GM12865 (cell line): ENCODE results near the gene AGBL4.

Source experiments
- DNase-seq: peaks from one replicate; pipeline ENCODE4 v3.0.0; 2010; ENCODE audit warnings: low read depth
- H3K4me3 ChIP-seq: 2 replicates; pipeline ENCODE4 v1.5.1; 2011; ENCODE audit warnings: mild to moderate bottlenecking, low read depth, low read length, control low read depth
- CTCF ChIP-seq: IDR thresholded peaks from 2 replicates; pipeline ENCODE4 v1.5.1; 2011; ENCODE audit warnings: low read length, control low read depth, low read depth, inconsistent platforms; ENCODE audit not compliant: insufficient read depth; ENCODE audit errors: missing control alignments

Gene AGBL4

GRCh38 chr1:48652334-48652733 lies 1371.4 kb downstream of the AGBL4 start:
- no peak for DNase-seq
- no peak overlapping the region for H3K4me3 ChIP-seq
- TF ChIP-seq CTCF, result no peak

- no peak overlapping the region for H3K4me3 ChIP-seq
- DNase-seq, result no peak
- no peak for TF ChIP-seq CTCF
These were observed 1373.9 kb downstream of the AGBL4 start for GRCh38 chr1:48649880-48650279.

DNA sequence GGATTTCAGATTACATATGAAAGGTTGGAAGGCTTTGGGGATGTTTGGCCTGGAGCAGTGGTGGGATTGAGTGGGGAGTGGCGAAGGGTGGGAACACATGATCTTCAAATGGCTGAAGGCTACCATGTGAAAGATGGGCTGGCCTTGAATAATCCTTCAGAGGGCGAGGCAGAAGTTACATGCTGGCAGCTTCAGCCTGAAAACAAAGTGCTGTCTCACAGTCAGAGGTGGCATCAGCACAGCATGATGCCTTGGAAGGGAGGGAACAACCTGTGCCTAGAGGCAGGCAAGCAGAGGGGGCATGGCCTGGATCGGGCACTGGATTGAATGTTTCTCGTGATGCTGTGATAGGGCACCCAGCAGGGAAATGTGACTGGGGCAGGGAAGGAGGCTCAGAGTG lies 1377.9 kb downstream of the AGBL4 start:
- no peak for TF ChIP-seq CTCF
- no peak overlapping the region for H3K4me3 ChIP-seq
- DNase-seq, result no peak

- H3K4me3 ChIP-seq, result no peak overlapping the region
- no peak for DNase-seq
- TF ChIP-seq CTCF, result no peak
These were observed 1378.7 kb downstream of the AGBL4 start for GRCh38 chr1:48644905-48645605.

DNA sequence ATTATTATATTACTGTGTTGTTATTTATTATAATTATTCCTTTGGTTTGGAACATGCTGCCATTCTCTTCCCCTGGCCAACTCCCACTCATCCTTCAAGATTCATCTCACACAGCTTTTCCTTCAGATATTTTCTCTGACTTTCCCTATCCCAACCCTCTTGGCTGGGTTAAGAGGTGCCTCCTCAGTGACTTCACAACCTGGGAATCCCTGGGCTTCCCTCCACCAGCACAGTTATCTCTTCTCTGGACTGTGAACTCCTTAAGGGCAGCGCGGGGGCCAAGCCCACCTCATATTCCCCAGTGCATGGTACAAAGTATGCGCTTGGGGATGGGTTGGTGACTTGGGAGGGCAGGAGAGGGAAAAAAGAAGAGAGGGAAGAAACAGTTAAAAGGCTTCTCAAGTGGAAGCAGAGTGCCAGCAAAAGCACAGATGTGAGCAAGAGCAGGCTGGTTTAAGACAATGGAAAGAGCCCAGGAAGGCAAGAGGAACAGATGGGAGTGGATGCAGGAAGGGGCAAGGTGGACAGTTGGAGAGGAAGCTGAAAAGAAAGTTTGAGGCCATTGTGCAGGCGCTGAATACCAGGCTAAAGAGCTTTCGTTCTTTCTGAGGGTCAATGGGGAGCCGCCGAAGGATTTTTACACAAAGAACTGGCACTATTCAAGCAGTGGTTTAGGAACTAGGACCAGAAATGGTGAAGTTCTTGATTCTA lies 1379.4 kb downstream of the AGBL4 start:
- TF ChIP-seq CTCF, result no peak
- DNase-seq, result no peak
- no peak overlapping the region for H3K4me3 ChIP-seq

- DNase-seq, result no peak
- no peak for TF ChIP-seq CTCF
- H3K4me3 ChIP-seq, result no peak overlapping the region
These were observed 1380.6 kb downstream of the AGBL4 start for GRCh38 chr1:48643193-48643592.

DNA sequence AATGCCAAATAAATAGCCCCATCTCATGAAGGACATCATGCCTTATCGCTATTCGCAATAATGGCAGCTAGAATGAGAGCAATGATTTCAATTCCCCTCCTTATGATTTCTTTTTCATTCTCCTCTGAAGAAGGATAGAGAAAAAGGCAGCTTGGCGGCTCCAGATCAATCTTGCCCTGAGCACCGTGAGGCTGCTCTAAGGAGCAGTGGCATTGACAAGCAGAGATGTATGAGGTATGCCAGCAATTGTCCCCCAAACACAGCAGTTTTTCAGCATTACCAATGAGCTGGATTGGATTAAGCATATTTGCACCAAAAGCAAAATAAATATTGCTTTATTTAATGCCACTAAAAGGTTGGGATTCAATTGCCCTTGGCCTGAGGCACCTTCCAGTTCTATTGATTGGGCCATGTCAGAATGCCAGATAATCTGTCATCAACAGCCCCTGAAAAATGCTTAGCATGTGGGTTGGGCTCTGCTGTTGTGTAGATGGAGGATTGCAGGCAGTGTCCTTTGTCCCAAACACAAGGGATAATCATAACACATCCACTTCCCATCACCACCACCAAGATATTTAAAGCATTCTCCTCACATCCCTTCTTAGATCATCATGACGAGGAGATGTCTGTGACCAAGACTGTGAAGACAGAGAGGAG lies 1382.8 kb downstream of the AGBL4 start:
- DNase-seq, result no peak
- TF ChIP-seq CTCF, result no peak
- H3K4me3 ChIP-seq, result no peak overlapping the region
